Measurements from ENCODE around the gene CCDC15.
"Not testable (repeated sequence)": the region's sequence is repeated elsewhere in the genome, so short reads cannot be mapped to it uniquely, and the experiment has no call there.

The CCDC15 gene

DNA sequence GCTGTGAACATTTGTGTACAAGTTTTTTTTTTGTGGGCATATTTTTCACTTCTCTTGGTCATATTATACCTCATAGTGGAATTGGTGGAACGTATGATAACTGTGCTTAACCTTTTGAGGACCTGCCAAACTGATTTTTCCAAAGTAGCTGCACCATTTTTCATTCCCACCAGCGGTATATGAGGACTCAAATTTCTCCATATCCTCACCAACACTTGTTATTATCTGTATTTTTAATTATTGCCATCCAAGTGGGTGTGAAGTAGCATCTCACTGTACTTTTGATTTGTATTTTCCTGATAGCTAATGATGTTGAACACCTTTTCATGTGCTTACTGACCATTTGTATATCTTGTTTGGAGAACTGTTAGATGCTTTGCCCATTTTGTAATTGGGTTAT, 47.8 kb downstream of the CCDC15 start:
- no peak for DNase-seq

DNA sequence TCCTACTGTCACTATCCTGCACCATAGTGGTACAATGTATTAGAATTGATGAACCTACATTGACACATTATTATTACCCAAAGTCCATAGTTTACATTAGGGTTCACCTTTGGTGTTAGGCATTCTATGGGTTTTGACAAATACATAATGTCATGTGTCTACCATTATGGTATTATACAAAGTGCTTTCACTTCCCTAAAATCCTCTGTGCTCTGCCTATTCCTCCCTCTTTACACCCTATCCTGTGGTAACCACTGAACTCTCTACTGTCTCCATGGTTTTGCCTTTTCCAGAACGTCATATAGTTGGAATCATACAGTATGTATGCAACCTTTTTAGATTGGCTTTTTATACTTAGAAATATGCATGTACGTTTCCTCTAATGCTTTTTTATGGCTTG, 51.5 kb downstream of the CCDC15 start:
- no peak for DNase-seq

DNA sequence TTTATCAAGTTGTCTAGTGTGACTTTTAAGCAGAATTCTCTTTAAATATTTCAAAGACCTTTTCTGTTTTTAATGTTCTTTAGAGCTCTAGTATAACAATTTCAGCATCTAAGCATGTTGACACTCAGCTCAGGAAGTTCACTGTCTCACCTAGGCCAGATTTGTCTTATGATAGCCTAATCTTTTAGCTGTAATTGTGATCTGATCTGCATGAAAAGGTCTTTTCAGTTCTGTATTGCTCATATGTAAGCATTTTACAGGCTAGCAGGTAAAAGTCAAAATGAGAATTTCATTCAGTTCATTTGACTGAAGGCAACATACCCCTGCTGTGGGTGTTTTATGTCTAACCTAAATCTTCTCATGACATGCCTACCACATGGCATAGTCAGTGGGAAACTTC, 62.4 kb downstream of the CCDC15 start:
- DNase-seq: no peak

DNA sequence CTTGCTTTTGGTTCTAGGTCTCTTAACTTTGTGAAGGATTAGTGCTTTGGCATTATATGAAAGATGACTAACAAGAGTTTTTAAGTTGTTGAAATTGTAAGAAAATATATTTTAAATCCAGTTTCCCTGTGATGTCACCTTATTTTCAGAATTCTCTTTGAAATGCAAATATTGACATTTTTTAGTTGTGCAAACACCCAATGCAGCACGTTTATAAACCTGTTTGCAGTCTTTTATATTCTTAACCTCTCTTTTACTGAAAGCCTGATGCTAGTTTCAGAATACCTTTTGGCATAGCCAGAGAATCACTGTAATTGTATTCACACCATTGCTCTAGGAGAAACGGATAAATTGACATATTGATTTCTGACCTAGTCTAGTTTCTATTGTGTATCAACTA, 66.3 kb downstream of the CCDC15 start:
- DNase-seq: no peak

DNA sequence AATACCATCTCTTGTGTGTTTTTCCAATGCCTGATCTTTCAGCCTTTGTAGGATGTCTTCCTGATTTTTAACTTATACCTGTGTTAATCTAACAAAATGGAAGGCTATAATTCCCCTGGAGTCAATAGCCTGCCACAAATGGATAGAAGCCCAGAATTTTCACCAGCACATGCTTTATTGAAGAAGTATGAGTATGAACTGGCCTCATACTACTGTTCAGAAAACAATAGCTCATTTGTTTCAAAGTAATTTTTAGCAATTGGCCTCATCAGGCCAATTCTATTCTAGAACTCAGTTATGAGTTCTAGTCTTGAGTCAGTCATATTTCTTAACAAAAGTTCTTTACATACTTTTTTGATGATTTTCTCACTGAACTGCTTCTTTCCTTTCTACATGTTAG, 68.5 kb downstream of the CCDC15 start:
- no peak for DNase-seq

DNA sequence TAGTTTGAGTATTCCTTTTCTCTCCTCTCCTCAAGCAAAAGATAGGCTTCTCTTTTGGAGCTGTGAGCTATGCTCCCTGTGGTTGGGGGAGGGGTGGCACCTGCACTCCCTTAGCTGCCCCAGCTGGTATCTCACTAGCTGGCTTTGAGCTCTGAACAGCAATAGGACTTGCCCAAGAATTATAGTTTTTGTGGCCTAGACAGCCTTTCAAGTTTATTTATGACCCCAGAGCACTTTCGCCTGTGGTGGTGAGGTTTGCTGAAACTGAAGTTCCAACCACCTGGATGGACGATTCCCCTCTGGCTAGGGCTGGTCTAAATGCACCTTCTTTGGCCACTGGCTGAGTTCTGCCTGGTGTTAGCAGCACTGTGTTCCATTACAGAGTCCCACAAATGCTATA, 72.0 kb downstream of the CCDC15 start:
- DNase-seq: no peak

DNA sequence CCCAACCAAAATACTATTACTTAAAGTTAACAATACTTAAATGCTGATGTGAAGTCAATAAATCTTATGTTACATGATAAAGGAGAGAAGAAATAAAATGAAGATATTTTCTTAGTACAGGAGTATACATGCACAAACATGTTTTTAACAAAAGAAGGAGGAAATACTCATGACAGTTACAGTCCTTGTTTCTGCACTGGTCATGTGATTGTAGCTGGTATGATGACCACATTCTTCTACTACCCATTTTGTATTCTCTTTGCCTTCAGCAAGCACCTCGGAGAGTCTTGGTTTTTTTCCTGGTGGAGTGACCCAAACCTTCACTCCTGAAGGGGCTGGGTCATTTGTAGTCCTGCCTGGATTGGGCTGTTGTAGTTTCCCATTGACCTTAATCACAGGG, 75.4 kb downstream of the CCDC15 start:
- not testable (repeated sequence) for DNase-seq

DNA sequence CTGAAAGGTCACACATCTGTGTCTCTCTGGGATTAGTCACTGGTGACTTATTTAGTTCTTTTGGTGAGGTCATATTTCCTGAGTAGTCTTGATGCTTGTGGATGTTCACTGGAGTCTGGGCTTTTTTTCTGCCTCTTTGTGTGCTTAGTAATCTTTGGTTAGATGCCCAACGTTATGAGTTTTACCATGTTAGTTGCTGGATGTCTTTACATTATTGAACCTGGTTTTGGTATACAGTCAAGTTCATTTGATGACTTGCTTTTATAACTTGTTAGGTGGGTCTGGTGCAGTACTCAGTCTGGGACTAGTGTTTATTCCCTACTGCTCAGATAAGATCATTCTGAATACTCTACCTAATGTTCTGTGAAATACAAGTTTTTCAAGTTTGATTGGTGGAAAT, 82.9 kb downstream of the CCDC15 start:
- DNase-seq: no peak

DNA sequence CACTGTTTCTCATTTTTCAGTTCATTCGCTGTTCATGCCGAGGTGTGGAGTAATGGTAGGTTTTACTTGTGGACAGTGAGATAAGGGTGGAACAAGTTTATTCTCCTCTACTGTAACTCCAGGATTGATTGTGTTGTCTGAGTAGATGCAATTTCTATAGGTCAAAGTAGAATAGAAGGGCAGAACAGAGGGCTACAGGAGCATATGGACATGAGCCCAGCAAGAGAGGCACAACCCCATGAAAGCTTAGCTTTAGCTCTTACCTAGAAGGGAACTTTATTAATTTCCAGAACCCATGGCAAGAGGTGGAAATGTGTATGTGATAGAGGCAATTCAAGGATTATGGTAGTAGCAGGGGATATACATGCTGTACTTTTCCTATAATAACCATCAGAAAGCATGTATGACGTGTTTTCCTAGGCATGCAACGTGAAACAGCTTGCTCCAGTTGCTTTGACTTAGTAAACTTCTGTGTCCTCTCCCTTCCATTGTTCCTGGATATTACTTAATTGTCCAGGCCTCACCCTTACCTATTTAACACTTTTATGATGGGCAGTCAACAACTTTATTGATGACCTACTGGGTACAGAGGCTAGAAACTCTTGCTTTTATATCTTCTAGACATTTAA, 95.3 kb downstream of the CCDC15 start:
- DNase-seq: no peak

DNA sequence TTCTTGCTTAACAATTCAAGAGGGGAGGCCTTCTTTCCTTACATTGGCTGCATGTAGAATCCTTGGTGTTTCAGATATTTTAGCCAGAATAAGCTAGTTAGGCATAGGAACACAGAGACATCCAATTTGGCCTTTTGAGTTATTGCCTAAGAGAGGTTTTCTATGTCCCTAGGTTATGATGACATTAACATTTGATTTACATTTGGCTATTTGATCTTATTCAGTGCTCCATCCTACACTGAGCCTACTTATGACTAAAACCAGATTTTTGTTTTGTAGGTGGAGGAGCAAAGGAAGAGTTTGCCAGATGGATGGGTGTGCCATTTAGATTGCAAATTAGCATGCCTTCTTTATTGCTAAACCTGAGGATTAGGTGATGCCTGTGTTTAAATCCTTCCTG, 98.0 kb downstream of the CCDC15 start:
- DNase-seq: no peak

DNA sequence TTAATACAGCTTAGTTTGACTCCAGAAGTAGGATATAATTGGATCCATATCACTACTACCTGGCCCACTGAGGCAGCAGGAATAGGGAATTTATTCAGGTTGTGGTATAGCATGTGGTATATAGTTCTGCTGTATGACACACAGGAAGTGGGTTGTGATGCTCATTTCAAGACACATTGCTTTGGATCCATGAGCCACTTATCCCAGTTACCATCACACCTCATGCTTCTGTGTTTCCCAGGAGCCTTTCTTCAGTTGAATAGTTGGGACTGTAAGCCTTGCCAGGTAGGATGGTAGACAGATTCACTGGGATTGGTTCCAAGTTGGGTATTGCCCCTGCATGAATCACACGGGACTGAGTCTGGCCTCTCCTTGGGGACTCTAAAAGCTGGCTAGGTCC, 99.2 kb downstream of the CCDC15 start:
- no peak for DNase-seq

DNA sequence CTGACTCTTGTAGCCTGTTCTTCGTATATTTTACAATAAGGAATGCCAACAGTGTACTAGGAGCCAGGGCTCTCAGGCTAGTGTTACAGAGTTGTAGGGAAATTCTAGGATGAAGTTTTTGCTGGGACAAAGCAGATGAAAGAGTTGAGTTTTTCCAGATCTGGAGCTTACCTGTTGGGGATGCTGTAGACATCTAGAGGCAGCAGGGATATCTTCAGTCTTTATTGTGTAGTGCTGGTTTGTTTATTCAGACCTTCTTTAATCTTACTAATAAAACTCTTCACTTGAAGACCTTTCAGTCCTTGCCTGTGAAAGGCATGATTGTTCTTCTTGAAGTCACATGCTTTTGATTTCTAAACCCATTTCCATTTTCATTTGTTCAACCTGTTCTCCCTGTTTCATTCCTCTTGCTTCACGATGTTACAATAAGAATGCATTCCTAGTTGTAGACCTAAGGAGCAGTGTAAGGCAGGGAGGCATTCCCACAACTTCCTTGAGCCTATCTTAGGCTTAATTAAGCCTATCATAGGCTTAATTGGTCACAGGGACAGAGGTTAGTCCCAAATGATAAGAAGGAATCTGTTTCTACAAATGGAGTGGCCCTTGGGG, 101.2 kb downstream of the CCDC15 start:
- no peak for DNase-seq

DNA sequence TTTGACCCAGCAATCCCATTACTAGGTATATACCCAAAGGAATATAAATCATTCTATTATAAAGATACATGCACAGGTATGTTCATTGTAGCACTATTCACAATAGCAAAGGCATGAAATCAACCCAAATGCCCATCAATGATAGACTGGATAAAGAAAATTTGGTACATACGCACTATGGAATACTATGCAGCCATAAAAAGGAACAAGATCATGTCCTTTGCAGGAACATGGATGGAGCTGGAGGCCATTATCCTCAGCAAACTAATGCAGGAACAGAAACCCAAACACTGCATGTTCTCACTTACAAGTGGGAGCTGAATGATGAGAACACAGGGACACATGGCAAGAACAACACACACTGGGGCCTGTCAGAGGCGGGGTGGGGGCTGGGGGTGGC, 102.1 kb downstream of the CCDC15 start:
- DNase-seq: not testable (repeated sequence)

DNA sequence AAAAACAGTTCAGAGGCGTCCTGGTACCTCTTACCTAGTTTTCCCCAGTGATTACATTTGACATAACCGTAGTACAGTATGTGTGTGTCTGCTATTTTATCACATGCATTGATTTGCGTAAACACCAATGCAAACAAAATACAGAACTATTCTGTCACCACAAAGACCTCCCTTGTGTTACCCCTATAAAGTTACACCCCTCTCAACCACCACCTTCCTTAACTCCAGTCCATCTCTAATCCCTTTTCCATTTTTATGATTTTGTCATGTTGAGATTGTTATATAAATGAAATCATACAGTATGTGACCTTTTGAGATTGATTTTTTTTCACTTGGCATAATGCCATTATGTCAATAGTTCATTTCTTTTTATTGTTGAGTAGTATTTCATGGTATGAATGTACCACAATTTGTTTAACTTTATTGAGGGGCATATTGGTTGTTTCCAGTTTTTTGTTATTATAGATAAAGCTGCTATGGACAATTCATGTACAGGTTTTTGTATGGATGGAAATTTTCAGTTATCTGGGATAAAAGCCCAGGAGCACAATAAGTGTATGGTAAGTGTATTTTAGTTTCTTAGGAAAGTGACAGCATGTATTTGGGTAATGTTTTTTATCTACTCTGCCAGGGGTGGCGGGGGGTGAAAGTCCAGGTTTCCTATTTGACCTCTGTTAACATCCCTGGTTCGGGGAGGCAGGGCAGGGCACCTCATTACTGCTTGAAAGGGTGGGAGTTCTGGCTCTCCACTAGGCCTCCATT, 103.1 kb downstream of the CCDC15 start:
- DNase-seq: no peak

DNA sequence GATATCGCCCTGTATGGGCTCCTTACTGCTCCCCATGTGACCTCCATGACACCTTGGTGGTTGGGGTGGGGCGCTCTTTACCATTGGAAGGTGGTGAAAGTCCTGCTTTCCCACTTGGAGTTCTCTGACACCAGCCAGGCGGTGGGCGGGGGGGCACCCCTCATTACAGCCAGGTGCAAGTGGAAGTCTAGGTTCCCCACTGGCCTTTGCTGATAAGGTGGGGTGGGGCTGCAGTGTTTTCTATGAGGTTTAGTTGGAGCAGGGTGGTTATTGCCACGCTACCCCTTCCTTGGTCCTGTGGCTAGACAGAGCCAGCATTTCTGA, 103.7 kb downstream of the CCDC15 start:
- no peak for DNase-seq

DNA sequence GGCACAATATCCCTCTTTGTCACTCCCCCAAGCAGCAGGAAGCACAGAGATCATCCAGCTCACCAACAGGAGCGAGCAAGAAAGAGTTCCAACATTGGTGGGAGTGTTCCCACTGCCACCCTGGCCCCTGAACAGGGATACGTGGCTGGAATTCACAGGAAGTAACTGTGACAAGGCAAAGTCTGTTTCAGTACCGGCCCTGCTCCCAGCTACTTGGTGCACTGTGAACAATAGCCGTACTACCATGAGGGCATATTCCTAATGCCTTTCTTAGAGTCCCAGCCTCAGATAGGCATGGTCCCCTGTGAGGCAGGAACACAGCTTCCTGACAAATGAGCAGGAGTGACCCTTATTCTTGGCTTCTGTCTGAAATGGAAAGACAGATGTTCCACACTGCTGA, 107.3 kb downstream of the CCDC15 start:
- no peak for DNase-seq

DNA sequence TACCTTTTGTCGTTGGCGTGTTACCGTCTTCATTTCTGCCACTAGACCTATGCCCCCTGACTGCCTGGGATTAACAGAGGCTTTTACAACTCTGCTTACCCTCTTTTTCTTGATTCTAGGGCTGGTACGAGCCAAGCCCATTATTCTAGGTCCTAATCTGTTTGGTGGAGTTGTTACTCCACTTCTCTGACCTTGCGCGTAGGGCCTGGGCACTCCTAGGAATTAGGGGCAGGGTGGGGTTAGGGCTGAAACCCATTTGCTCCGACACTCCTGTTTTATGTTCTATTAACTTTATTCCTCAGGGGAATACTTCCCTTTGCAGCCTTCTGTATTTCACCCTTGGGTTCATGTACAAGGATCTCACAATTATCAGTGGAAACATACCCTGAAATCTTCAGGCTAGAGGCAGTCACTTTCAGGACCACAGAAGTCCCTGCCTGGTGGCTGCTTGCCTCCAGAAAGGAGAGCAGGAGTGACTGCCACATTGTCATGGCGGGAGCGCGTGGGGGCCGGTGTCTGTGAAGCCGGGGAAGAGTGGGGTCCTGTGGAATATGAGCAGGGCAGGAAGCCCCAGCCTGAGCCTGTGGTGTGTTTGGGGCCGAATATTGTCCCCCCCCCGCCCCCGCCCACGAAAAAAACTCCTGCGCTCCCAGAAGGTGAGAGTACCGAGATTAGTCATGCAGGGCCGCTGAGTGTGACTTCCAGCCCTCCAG, 108.4 kb downstream of the CCDC15 start:
- DNase-seq: no peak

DNA sequence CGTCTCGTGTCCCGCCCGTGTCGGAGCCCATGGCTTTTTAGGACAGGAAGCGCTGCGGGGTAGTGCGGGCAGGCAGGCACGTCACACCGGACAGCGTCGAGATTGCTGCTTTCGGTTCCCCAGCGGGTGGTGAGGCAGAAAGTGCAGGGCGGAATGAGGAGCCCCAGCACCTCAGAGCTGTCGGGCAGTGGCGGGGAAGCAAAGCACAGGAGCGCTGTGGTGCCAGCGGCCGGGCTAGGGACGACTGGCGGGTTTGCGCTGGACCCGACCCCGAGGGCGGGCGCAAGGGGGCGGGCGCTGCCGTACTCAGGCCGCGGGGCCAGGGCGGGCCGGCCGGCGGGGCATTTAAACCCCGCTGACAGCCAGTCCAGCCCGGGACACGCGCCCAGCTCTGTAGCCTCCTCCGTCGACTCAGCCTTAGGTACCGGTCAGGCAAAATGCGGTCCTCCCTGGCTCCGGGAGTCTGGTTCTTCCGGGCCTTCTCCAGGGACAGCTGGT, 109.0 kb downstream of the CCDC15 start, which contains the start of gene SLC37A2:
Gene SLC37A2, plus strand, starts transcription at position 375 of the 498 bp plus-strand sequence. Its CDS starts 63 bp downstream, at position 438.
- DNase-seq: no peak

DNA sequence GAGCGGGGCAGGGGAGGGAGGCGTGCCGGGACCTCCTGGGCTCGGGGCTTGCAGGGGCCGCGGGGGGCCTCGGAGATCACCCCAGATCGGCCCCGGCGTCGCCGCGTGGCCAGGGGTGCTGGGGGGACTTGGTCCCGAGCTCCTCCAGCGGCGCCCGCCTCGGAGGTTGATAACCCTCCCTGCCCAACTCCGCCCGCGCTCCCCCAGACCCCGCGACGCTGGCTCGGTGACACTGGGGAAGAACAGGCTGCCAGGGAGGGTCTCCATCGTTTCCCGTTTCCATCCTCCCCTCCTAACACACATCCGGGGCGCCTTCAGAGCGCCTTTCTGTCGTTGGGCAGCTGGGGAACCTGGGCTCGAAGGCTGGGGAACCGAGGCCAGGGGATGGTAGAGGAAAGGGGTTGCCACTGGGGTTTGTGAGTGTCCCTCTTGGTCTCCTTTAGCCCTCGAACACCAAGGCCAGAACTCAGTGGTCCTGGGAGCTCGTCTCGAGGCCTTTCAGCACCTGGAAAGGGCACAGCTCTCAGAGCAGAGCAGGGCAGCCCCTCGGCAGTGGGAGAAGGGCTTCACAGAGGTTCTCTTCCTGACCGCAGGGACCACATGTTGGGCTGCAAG, 109.5 kb downstream of the CCDC15 start:
- no peak for DNase-seq

DNA sequence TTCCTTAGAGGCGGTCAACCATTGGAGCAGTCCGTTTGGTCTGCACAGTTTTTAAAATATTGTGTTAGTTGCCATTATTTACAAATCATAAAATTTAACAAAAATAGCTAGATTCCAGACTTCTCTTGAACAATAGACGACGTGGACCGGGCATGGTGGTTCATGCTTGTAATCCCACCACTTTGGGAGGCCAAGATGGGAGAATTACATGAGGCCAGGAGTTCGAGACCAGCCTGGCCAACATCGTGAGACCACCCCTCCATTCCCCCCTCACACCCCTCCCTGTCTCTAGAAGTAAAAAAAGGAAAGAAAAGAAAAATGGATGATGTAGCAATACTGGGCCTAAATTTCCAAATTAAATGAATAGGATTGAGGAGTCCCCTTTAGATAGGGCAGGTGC, 110.1 kb downstream of the CCDC15 start:
- DNase-seq: no peak

DNA sequence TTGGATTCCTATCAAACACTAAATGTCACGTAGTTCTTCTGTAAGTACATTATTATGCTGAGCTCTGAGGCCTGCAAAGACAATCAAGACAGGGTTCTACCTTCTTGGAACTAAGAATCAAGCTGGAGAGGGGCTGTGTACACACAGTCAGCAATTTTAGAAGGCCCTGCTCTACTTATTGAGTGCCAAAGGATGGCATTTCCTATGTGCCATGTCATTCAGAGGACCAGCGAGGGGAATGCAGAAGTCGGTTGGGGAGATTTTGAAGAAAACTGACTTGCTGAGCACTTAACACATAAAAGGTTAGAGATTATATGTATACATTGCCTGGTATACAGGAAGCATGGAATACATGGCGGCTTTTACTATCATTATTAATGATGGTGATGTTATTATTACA, 114.4 kb downstream of the CCDC15 start:
- DNase-seq: no peak

DNA sequence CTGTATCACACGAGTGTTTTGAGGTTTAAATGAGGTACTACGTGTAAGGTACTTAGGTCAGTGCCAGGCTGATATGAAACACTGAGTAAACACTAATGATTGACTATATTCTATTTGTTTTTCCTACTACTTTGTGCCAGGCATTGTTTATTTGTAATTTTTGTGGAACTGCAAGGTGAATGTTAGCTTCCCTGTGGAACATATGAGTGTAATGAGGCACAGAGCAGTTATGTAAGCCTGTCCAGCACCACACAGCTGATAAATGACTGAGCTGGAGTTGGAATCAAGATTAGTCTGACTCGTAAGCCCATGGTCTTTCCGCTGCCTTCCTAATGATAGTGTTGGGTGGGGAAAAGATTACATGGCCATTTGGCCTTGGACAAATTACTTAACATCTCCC, 115.0 kb downstream of the CCDC15 start:
- no peak for DNase-seq

DNA sequence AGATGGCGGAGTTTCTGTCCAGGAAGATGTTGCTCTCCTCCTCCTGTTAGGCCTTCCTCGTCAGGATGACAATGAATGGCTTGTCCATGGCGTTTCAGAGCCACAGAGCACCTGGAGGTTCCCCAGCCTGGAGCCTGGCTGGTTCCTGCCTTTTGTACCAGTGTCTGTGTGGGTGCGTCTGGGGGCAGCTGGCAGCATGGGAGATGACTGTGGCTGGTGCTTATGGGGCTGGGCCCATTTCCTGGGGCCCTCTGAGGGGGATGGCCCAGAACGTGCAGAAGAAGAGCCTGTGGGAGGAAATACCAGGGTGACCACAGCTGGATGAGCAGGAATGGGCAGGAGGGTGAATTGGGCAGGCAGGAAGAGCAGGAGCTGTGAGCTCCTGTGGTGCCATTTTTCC, 115.8 kb downstream of the CCDC15 start:
- no peak for DNase-seq

Measured in NCI-H774 (cell line).